NCI-H1930 (cell line): ENCODE measurements around the gene NUP188.
"Not testable (repeated sequence)": the region's sequence is repeated elsewhere in the genome, so short reads cannot be mapped to it uniquely, and the experiment has no call there.

Experiments used
- DNase-seq, 2 experiments: peaks; one replicate each; lab custom pipeline; 2025; lab: John Stamatoyannopoulos, UW

Gene NUP188

GRCh38 chr9:128945798-128946501 lies 1.5 kb upstream of the NUP188 start:
- DNase-seq: no peak

GRCh38 chr9:128946571-128947276 lies 775 bp upstream of the NUP188 start:
- no peak for DNase-seq

- DNase-seq: no peak
Measured at GRCh38 chr9:128947277-128947526, 297 bp upstream of the NUP188 start.

DNA sequence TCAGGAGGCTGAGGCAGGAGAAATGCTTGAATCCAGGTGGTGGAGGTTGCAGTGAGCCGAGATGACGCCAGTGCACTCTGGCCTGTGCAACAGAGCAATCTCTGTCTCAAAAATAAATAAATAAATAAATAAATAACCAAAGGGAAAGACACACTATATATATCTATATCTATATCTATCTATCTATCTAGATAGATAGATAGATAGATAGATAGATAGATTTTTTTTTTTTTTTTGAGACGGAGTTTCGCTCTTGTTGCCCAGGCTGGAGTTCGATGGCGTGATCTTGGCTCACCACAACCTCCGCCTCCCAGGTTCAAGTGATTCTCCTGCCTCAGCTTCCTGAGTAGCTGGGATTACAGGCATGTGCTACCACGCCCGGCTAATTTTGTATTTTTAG lies 13.9 kb downstream of the NUP188 start:
- DNase-seq: not testable (repeated sequence)

DNA sequence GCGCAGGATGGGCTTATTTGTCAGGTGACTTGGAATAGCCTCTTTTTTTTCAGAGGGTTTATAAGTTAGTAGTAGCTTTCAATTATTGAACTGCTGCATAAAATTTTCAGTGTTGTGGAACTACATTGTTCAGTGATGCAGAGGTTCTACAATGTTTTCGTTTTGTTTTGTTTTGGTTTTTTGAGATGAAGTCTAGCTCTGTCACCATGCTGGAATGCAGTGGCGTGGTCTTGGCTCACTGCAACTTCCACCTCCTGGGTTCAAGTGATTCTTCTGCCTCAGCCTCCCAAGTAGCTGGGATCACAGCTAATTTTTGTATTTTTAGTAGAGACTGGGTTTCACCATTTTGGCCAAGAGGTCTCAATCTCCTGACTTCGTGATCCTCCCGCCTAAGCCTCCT lies 22.0 kb downstream of the NUP188 start:
- no peak for DNase-seq

DNA sequence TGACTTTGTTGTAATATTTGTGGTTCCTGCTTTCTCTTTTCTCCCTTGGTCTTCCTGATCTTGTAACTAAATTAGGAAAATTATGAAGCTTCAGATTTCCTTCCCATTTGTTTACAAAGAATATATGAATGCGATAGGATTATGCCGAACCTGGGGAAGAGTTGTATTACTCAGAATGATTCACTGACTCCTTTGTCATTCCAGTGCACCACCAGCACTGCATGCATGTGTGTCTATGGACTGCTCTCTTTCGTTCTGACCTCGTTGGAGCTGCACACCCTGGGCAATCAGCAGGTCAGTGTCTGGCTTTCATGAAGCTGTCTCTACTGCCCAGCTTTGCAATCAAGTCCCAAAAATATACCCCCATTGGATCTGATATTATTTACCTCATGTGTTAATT lies 25.5 kb downstream of the NUP188 start:
- no peak for DNase-seq

- no peak for DNase-seq
Measured at GRCh38 chr9:128979111-128979510, 31.6 kb downstream of the NUP188 start.

- no peak for DNase-seq
Measured at GRCh38 chr9:128983536-128983935, 36.0 kb downstream of the NUP188 start.

- no peak for DNase-seq
Measured at GRCh38 chr9:128986671-128987070, 39.2 kb downstream of the NUP188 start.

GRCh38 chr9:128987805-128988204 lies 40.3 kb downstream of the NUP188 start:
- no peak for DNase-seq

GRCh38 chr9:128992995-128993394 lies 45.5 kb downstream of the NUP188 start:
- DNase-seq: no peak

DNA sequence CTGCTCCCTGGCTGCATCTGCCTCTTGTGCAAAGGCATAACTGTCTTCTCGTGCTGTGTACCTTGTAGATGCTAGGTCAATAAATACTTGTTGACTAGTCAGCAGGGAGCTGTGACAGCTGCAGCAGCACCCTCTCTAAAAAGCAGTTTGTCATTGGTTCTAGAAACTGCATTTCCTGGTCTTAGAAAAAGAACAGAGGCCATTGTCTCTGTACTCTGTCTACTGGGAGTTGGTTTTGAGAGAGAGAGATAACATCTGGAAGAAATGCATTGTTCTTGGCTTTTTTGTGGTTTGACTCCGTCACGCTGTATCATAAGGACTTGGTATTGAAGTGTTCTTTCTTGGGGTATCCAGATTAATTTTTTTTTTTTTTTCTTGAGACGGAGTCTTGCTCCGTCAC lies 48.3 kb downstream of the NUP188 start:
- no peak for DNase-seq

- no peak for DNase-seq
Measured at GRCh38 chr9:128998462-128998861, 51.0 kb downstream of the NUP188 start.

DNA sequence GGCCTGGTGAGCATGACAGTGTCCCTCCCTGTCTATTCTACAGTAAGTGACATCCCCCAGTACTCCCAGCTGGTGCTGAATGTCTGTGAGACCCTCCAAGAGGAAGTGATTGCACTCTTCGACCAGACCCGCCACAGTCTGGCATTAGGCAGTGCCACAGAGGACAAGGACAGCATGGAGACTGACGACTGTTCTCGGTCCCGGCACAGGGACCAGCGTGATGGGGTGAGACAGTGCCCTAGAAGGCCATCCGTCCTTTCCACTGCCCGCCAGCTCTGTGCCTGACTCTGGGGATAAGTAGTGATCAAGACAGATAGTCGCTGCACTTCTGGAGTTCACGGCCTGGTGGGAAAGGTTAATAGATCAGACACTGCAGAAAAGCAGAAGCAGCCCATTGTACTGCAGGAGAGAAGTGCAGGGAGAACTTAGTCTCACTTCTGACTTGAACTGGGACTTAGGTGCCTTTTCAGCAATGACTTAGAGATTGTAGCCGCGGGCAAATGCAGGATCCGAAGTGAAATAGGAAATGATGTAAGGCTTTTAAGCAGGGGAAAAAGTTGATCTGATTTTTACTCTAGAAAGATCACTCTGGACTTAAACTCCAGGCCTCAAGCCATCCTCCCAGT lies 52.2 kb downstream of the NUP188 start:
- no peak for DNase-seq

DNA sequence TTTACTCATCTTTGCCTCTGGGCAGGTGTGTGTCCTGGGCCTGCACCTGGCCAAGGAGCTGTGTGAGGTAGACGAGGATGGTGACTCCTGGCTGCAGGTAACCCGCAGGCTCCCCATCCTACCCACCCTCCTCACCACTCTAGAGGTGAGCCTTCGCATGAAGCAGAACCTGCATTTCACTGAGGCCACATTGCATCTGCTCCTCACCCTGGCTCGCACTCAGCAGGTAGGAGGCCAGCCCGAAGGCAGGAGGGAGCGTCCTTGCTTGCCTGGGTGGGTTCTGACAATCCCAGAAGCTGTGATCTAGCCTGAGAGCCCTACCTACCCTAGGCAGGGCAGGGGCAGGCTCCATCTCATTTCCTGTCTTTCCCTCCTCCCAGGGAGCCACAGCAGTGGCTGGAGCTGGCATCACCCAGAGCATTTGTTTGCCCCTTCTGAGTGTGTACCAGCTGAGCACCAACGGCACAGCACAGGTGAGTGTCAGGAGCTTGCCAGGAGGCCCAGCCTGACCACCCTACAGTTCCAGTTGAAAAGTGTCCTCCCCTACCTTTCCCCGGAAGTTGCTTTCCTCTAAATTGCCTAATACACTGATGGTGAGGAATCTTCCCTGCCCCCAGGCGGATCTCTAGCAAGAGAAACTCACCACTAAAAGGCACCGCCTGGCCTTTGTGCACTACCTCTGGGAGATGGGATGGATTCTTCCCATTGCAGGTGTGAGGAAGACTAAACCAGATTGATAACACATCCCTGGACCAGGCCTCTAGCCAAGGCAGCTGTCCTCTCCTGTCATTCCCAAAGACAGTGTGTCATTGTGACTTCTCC lies 54.2 kb downstream of the NUP188 start:
- no peak for DNase-seq

GRCh38 chr9:129002992-129003391 lies 55.5 kb downstream of the NUP188 start:
- DNase-seq: no peak

GRCh38 chr9:129004173-129004572 lies 56.7 kb downstream of the NUP188 start:
- not testable (repeated sequence) for DNase-seq

DNA sequence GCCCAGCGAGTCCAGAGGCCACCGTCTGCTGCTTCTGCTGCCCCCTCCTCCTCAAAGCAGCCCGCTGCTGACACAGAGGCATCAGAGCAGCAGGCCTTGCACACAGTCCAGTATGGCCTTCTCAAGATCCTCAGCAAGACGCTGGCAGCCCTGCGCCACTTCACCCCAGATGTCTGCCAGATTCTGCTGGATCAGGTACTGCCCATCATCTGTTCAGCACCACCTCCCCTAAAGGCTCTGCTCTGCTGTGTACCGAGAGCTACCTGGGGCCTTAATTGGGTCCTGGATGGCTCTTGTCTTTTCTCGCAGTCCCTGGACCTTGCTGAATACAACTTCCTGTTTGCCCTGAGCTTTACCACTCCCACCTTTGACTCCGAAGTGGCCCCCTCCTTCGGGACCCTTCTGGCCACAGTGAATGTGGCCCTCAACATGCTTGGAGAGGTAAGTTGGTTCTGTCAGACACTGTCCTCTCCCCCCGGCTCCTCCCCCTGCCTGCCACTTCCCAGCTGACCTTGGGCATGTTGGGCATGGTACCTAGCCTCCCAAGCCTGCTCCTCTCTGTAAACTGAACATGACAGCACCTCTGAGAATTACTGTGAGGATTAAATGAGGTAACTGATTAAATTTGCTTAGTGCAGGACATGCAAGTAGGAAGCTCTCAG lies 58.0 kb downstream of the NUP188 start:
- DNase-seq: no peak

GRCh38 chr9:129006328-129007034 lies 59.0 kb downstream of the NUP188 start:
- DNase-seq: peak; percentile 74 to 78

DNA sequence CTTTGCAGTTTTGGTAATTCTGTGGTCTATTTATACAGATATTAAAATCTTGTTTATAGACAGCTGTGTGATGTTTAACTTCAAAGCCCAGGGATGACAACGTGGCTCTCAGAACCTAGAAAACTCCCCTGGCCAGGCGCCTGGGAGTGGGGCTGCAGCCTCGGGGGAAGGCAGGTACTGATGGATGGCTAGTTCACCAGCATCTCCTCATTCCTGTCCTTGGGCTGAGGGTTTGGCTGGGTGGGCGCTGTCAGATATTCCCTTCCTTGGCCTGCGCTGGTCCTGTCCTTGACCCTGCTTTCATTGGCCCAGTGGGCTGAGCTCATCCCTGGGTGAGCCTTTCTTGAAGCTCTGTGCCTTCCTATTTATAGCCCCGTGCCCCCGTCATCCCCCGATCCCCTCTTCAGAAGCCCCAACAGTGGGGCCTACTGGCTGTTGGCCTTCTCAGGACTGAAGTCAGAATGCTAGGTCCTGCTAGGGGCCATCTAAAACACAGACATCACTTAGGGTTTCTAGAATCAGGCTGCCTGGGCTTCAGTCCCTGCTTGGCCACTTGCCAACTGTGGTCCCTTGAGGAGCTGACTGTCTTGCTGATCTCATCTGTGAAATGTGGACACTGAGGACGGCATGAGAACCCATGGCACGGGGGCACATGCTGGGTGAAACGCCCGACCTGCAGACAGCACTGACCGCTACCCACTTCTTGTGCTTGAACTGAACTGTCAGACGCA lies 59.7 kb downstream of the NUP188 start:
- DNase-seq: no peak
